Mucosa of gallbladder (tissue), 1 donor: ENCODE results near the gene BRCA1. TPM values are rescaled to one million over a fixed set of nuclear protein-coding genes. Genes with fewer than 3 reads are reported as not detected.
A peak's percentile ranks its signal among the peaks of the same experiment; 100 is the strongest.
"Not testable (repeated sequence)": the region's sequence is repeated elsewhere in the genome, so short reads cannot be mapped to it uniquely, and the experiment has no call there.

Experiments
- DNase-seq: peaks from one replicate; pipeline ENCODE4 v3.0.0-alpha.2; 2020; ENCODE audit warnings: low spot score
- total RNA-seq: library from RNA; stranded (reverse); gene quantifications from one replicate; pipeline ENCODE4 v1.2.1, GENCODE V29; 2021
- donor health status: DM: no; HTN: no; CAD: no.

The BRCA1 gene
- 5.8 TPM for total RNA-seq

DNA sequence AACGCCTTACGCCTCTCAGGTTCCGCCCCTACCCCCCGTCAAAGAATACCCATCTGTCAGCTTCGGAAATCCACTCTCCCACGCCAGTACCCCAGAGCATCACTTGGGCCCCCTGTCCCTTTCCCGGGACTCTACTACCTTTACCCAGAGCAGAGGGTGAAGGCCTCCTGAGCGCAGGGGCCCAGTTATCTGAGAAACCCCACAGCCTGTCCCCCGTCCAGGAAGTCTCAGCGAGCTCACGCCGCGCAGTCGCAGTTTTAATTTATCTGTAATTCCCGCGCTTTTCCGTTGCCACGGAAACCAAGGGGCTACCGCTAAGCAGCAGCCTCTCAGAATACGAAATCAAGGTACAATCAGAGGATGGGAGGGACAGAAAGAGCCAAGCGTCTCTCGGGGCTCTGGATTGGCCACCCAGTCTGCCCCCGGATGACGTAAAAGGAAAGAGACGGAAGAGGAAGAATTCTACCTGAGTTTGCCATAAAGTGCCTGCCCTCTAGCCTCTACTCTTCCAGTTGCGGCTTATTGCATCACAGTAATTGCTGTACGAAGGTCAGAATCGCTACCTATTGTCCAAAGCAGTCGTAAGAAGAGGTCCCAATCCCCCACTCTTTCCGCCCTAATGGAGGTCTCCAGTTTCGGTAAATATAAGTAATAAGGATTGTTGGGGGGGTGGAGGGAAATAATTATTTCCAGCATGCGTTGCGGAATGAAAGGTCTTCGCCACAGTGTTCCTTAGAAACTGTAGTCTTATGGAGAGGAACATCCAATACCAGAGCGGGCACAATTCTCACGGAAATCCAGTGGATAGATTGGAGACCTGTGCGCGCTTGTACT lies at the start of gene BRCA1:
TSS of gene BRCA1 (minus strand) at position 232 of the 834 bp plus-strand sequence. CDS start 1,268 bp downstream, outside the sequence.
- peak; percentile 97 for DNase-seq

DNA sequence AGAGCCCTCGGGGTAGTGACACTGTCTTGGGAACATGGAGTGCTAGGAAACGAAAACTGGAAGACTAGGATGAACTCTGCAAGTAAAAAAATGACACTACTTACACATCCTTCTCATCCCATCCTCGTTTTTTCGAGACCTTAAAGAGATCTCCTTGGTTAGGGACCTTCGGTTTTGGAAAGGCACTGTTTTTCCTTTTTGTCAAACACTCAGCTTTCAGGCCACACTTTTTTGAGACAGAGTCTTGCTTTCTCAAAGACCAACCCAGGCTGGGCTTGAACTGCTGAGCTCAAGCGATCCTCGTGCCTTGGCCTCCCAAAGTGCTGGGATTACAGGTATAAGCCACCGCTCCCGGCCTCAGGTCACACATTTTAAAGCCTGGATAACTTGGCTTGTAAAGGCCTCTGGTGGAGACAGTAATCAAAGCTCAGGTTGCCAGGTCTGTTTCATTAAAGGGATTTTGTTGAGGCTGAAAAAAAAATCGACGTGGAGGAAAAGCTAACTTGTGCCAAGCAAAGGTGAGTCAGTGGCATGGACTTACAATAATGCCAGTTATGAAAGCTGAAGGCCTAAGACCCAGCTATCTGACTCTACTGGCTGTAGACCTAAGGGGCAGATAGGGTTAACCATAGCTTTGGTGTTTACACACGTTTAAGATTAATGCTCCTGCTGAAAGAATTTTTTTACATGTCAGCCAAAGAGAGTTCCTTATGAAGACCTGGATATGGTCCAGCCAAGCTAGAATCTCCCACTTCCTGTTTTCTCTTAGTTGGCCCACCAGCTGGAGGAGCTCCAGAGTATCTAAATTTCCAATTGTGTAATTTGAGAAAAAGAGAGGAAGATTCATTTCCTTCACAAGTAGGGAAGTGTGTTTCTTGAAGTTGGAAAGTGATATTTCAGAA lies 46.7 kb upstream of the BRCA1 start:
- peak; percentile 55 for DNase-seq

DNA sequence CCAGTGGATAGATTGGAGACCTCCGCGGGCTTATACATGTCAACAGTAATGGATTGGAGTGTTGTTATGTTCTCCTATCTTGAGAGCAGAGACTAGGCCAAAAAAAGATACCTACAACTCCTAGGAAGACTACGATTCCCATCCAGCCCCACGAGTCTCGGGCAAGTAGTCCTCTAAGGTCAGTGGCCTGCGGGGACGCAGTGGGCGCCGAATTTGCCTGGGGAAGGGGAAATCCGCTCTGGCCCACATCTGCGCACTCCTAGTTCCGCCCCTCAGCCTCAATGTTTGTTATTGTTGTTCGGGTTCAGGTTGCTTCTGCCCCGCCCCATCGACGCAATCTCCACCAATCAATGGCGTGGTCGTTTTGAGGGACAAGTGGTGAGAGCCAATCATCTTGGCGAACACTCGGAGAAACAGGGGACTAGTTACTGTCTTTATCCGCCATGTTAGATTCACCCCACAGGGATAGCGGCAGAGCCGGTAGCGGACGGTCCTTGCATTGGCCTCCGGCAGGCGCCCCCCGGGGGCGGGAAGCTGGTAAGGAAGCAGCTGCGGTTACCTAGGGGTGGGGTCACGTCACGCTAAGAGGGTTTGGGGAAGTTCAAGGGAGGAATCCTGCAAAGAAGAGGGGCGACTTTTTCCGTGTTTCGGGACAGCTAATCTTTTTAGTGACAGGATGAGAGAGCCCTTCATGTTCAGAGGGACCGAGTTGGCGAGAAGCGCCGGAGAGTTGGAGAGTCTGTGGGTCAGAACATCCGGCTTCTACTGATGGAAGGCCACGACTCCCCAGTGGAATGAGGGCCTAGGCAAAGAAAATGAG lies 45.8 kb upstream of the BRCA1 start, which contains the start of gene NBR1:
TSS of gene NBR1 (plus strand) at position 449 of the 820 bp plus-strand sequence. CDS start 4,586 bp downstream, outside the sequence.
- peak; percentile 98 for DNase-seq

DNA sequence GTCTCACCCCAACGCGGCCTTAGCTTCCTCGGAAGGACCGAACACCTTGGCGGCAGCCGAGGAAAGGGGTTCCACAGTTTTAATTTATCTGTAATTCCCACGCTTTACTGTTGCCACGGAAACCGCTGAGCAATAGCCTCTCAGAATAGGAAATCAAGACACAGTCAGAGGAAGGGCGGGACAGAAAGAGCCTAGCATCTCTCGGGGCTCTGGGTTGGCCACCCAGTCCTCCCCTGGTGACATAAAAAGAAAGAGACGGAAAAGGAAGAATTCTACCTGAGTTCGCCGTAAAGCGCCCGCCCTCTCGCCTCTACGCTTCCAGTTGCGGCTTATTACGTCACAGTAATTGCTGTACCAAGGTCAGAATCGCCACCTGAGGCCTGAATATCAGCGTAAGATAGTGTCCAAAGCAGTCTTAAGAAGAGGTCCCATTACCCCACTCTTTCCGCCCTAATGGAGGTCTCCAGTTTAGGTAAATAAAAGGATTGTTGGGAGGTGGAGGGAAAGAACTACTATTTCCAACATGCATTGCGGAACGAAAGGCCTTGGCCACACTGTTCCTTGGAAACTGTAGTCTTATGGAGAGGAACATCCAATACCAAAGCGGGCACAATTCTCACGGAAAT lies 45.1 kb upstream of the BRCA1 start:
- DNase-seq, result peak; percentile 93

DNA sequence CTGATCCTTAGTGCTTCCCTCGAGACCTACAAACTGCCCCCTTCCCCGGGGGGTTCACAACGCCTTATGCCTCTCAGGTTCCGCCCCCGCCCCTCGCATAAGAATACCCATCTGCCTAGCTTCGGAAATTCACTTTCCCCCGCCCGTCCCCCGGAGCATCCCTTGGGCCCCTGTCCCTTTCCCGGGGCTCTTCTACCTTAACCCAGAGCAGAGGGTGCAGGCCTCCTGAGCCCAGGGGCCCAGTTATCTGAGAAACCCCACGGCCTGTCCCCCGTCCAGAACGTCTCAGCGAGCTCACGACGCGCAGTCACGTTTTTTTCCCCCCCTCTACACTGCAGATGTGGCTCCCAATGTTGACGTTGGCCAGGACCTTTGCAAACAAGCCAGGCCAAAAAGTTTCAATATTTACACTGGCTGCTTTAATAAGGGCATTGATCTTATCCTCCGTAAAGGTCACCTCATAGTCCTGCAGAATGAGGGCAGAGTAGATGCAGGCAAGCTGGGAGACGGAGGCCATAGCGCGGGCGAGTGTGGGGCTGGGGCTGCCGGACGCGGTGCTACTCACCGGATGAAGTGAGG lies 44.5 kb upstream of the BRCA1 start:
- DNase-seq, result no peak

DNA sequence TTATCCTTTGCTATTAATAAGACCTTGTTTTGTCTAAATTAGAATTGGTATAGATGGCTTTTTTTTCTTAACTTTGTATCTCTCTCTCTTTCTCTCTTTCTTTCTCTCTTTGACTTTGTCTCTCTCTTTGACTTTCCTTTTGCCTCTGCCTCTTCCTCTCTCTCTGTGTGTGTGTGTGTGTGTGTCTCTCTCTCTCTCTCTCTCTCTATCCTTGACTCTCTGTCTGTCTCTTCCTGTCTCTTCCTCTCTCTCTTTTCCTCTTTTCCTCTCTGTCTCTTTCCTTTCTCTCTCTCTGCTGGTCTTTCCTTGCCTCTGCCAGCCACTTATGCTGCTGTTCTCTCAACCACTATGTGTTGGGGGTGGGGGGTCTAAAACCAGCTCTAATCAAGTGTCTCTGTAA lies 40.8 kb upstream of the BRCA1 start:
- DNase-seq, result not testable (repeated sequence)

DNA sequence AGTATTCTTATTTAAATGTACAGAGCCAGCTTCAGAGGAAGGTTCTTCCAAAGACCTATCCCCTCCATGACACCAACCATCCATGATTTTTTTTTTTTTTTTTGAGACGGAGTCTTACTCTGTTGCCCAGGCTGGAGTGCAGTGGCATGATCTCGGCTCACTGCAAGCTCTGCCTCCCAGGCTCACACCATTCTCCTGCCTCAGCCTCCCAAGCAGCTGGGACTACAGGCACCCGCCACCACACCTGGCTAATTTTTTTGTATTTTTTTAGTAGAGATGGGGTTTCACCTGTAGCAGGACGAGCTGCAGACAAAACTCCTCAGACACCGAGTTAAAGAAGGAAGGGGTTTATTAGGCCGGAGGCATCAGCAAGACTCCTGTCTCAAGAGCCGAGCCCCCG lies 34.8 kb upstream of the BRCA1 start:
- not testable (repeated sequence) for DNase-seq

DNA sequence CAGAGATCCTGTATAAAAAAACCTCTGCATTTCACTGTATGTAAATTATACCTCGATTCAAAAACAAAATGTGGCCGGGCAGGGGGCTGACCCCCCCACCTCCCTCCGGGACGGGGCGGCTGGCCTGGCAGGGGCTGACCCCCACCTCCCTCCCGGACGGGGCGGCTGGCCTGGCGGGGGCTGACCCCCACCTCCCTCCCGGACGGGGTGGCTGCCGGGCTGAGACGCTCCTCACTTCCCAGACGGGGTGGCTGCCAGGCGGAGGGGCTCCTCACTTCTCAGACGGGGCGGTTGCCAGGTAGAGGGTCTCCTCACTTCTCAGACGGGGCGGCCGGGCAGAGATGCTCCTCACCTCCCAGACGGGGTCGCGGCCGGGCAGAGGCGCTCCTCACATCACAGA lies 34.1 kb upstream of the BRCA1 start:
- not testable (repeated sequence) for DNase-seq

DNA sequence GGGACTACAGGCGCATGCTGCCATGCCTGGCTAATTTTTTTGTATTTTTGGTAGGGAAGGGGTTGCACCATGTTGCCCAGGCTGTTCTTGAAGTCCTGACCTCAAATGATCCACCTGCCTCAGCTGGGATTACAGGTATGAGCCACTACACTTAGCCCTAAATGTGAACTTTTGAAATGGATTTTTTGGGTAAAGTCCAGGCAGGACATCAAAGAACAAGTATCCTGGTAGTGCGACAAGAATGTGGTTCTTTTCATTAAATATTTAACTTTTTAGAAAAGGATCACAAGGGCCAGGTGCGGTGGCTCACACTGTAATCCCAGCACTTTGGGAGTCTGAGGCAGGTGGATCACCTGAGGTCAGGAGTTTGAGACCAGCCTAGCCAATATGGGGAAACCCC lies 30.5 kb upstream of the BRCA1 start:
- no peak for DNase-seq

DNA sequence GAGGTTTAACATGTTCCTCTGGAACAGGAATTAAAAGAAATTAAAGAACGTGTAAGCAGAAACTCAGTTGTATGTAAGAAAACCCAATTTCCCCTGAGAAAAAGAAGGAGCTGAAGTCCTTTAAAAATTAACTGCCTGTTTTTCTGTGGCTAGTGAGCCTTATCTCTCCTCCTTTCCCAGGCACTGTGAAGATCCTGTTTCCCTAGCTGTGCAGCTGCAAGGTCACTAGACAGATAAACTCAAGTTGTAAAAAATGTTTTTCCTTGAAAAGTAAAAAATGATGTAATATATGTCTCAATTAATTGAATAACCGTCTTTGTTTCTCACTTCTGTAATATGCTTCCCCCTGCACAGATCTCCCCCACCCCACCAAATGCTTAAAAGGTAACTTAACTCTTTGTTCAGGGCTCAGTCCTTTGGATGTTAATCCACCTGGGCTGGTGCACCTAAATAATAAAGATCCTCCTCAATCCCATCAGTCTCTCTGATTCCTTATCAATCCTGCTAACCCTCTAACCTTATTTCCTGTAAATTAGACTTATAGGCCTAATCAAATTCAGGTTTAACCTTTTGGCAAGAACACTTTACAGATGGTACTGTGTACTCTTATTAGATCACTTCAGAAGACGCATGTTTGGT lies 28.2 kb upstream of the BRCA1 start:
- DNase-seq, result not testable (repeated sequence)

DNA sequence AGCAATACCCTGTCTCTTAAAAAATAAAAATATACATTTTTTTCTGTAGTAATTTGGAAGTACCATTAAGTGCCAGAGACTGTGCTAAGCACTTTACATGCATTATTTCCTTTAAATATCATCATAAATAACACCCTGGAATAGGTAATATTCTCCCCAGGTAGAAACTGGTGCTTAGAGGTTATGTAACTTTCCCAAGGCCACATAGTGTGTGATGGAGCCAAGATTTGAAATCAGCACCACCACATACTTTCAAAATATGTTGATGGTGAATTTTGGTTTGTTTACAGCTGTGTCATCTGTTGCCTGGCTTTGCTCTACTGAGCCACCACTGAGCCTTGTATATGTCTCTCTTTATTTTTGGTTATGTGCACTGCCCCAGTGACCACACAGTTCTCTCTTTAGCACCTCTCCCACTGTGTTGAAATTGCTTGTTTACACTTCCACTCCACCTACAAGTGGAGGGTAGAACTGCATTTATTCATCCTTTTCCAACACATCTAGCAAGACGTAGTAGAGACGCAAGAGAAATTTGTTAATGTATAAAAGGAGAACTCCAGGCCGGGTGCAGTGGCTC lies 26.8 kb upstream of the BRCA1 start:
- DNase-seq, result no peak

DNA sequence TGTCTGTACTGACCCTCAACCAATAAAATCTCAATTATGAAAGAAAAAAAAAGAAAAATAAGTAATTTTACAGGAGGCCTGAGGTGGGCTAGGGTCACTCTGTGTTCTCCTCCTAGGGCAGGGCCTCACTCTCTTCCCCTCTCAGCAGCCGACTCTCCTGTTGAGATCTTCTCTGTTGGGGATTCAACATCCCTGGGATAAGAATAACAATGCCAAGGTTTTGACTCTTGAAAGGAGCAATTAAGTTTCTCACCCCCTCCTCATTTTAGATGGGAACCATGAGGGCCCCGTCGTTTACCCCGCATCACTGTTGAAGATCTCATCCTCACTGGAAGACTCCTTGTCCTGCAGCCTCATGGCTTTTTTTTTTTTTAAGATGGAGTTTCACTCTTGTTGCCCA lies 21.5 kb upstream of the BRCA1 start:
- no peak for DNase-seq

DNA sequence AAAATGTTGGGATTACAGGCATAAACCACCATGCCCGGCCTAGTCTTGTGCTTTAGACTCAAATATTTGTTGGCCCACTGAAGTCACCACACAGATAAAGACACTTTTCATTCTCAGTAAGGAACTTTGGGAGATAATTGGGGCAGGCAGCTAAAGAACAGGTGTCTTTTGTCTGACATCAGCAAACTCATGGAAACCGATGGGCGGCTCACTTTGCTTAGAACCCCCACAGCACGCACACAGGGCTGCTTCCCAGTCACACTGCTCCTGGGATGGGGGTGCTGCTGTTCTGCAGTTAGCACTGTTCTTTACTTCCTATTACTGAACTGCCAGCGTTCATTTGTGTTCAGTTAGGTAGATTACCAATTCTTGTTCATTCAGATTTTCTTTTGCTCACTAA lies 18.0 kb upstream of the BRCA1 start:
- DNase-seq, result no peak

DNA sequence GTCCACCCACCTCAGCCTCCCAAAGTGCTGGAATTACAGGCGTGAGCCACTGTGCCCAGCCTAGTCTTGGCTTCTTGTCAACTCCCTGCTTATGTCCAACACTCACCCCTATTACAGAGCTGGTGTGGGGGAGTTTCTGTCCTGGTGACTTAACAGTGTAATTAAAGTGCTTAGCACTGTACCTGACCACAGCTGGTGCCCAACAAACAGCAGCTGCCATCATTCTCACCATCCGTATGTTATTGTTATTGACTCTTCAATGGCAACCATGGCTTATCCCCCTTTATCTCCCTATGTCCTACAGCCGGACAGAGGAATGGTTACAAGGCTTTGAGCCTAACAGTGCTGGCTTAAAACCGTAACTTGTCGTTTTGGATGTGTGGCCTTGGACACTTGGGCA lies 17.0 kb upstream of the BRCA1 start:
- no peak for DNase-seq

DNA sequence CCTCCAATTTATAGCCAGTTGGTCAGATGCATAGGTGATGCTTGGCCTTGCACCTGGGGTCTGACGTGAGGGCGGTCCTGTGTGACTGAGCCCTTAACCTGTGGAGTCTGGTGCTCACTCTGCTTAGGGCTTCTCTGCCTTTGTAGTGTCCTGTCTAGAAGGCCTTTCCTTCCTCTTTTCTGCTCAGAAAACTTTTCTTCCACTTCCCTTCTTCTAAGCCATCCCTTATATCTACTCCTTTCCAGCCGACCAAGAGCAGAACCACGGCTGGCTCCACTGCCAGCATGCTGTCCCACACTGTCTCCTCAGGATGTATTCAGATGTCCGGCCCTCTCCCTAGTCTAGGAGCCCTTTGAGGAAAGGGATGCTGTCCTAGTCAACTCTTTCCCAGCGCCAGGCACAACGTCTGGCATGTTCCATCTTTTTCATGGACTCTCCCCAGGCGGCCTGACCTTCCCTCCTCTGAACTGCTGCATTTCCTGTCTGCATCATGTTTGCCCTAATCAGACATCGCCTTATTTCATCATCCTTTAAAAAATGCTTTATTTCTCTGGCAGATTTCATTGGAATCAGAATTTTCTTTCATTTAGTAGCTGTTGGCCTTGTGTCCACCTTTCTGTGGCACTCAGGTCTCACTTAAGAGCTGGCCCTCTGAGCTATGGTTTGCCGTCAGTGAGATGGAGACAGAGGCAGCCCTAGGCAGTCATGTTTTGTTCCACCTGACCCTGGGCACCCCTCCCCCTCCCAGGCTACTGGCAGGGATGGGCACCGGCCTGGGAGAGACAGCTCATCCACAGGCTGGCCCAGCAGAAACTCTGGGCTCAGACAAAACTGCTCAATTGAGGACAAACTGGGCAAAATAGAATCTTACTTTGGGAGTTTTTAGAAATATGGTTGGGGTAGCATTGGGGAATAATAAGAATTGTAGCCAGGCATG lies 15.5 kb upstream of the BRCA1 start:
- DNase-seq, result no peak

DNA sequence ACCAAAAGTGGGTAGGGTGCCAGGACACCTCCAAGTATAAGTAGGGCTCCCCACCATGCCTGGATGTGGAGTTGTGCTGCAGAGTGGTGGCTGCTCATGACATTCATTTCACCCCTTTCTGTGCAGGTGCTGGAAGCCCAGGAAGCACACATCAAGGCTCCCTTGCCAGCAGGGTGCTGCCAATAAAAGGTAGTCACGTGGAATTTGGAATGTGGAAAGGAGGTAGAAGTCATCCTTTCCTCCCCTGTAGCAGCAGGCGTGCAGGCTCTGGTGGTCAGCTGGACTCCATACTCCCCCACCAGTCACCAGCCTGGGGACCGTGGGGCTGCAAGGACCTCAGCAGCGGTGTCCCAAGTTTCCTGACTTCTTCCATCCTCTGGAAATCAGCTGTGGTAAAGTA lies 13.4 kb upstream of the BRCA1 start:
- DNase-seq, result not testable (repeated sequence)

DNA sequence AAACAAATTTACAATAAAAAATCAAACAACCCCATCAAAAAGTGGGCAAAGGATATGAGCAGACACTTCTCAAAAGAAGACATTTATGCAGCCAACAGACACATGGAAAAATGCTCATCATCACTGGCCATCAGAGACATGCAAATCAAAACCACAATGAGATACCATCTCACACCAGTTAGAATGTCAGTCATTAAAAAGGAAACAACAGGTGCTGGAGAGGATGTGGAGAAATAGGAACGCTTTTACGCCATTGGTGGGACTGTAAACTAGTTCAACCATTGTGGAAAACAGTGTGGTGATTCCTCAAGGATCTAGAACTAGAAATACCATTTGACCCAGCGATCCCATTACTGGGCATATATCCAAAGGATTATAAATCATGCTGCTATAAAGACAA lies 11.4 kb upstream of the BRCA1 start:
- DNase-seq, result not testable (repeated sequence)

DNA sequence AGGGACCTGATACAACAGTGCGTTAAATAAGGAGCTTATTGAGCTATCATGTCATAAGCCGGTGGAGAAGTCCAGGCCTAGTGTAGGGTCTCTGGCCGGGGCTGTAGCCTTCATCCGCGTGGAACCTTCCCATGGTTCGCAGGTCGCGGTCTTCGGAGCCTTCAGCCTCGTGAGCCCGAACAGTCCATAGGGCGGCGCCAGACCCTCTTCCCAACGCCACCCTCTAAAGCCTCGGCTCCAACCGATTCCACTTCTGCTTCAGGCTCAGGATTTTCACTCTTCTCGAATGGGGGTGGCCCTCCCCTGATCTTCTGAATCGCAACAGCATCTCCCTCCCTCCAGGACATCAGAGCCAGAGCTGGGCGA lies 10.3 kb upstream of the BRCA1 start:
- no peak for DNase-seq
